EL (cell line): ENCODE data around the gene TMEM259.

Experiments
- DNase-seq: peaks from one replicate; pipeline ENCODE4 v3.0.0-alpha.2; 2016

TMEM259 gene

GRCh38 chr19:1000591-1001537 is 20.1 kb downstream of the TMEM259 start:
- DNase-seq = no peak

- peak; percentile 51 for DNase-seq
These were observed 20.8 kb downstream of the TMEM259 start, which contains the start of gene GRIN3B for GRCh38 chr19:1000095-1000494. GRIN3B (plus strand) TSS chr19:1000419; CDS start chr19:1000438, 19 bp downstream.

GRCh38 chr19:999379-999719 is 21.6 kb downstream of the TMEM259 start:
- no peak for DNase-seq

- DNase-seq = no peak
These were observed 22.9 kb downstream of the TMEM259 start for GRCh38 chr19:998064-998463.

- peak; percentile 61 for DNase-seq
These were observed 24.7 kb downstream of the TMEM259 start for GRCh38 chr19:996051-996838.

- DNase-seq = no peak
These were observed 25.7 kb downstream of the TMEM259 start for GRCh38 chr19:995051-995827.

GRCh38 chr19:994516-994915 is 26.4 kb downstream of the TMEM259 start:
- no peak for DNase-seq

GRCh38 chr19:993831-994393 is 27.0 kb downstream of the TMEM259 start:
- no peak for DNase-seq

GRCh38 chr19:993361-993830 is 27.5 kb downstream of the TMEM259 start:
- DNase-seq = no peak

- no peak for DNase-seq
These were observed 28.3 kb downstream of the TMEM259 start for GRCh38 chr19:992670-993055.

- no peak for DNase-seq
These were observed 28.8 kb downstream of the TMEM259 start for GRCh38 chr19:991932-992669.

GRCh38 chr19:991174-991931 is 29.6 kb downstream of the TMEM259 start:
- DNase-seq = peak; percentile 35

GRCh38 chr19:990746-991145 is 30.2 kb downstream of the TMEM259 start:
- DNase-seq = no peak

- no peak for DNase-seq
These were observed 30.8 kb downstream of the TMEM259 start for GRCh38 chr19:990119-990571.

- no peak for DNase-seq
These were observed 31.4 kb downstream of the TMEM259 start for GRCh38 chr19:989381-990081.

- DNase-seq = no peak
These were observed 32.4 kb downstream of the TMEM259 start for GRCh38 chr19:988510-988909.

GRCh38 chr19:988081-988480 is 32.8 kb downstream of the TMEM259 start:
- no peak for DNase-seq

GRCh38 chr19:986083-986482 is 34.8 kb downstream of the TMEM259 start:
- DNase-seq = no peak

- DNase-seq = peak; percentile 89
These were observed 36.6 kb downstream of the TMEM259 start, which contains the start of gene WDR18 for GRCh38 chr19:984165-984967. WDR18 (plus strand) TSS chr19:984345; CDS start chr19:984354, 9 bp downstream.
